Right cardiac atrium (tissue), 5 donors: ENCODE results near the gene MRM2. TPM values are rescaled to one million over a fixed set of nuclear protein-coding genes. Genes with fewer than 3 reads are reported as not detected.

ENCODE experiments used
- ATAC-seq, 2 donors: fragments of 200-7000 bp; cut with Tn5 transposase; one replicate each; pipeline versions ENCODE4 v1.8.0 to v1.9.1; 2020; ENCODE audit warnings: moderate library complexity in 2 of 2, mild to moderate bottlenecking in 1 of 2
- DNase-seq, 3 donors: peaks; one replicate each; pipeline ENCODE4 v3.0.0-alpha.2; 2020
- H3K27ac ChIP-seq: one replicate; pipeline ENCODE4 v1.5.1; 2013; ENCODE audit warnings: mild to moderate bottlenecking, low read length, control low read depth, moderate library complexity
- H3K27me3 ChIP-seq: one replicate; pipeline ENCODE4 v1.6.1; 2013; ENCODE audit not compliant: control insufficient read depth, insufficient read depth
- H3K4me1 ChIP-seq: one replicate; pipeline ENCODE4 v1.6.1; 2013; ENCODE audit warnings: low read length; ENCODE audit not compliant: control insufficient read depth, insufficient read depth
- H3K4me3 ChIP-seq: one replicate; pipeline ENCODE4 v1.5.1; 2013; ENCODE audit warnings: low read length, control low read depth
- H3K9me3 ChIP-seq: one replicate; pipeline ENCODE4 v1.6.1; 2013; ENCODE audit warnings: low read length; ENCODE audit not compliant: control insufficient read depth
- WGBS: extraction: QIAGEN DNeasy Blood & Tissue Kit; methylation state at CpG from one replicate; pipeline ENCODE4 v1.1.7; 2013; 5-methylcytosine and 5-hydroxymethylcytosine counted together
- intact Hi-C, 4 donors: fragments of 100-400 bp; cut with DNase I; formaldehyde crosslinking; loops; one replicate each; pipeline versions ENCODE4 v1.11.0 to v1.14.0; 2022 to 2023
- polyA plus RNA-seq: library from polyadenylated mRNA; stranded (reverse); fragments of 200-250 nt; gene quantifications from one replicate; pipeline ENCODE4 v1.2.3, GENCODE V29; 2013
- total RNA-seq, 4 donors: library from RNA; stranded (reverse); fragmentation: NEBNext Ultra II Directional; extraction: Animal tissue kit (Norgen Biotek cat#: 25700); gene quantifications; one replicate each; pipeline ENCODE4 v1.2.1, GENCODE V29; 2021
- donor health status: healthy with polysubstance abuse.
- donor health status: DM: no; HTN: yes; CAD: no.
- donor health status: DM: no; HTN: no; CAD: no.
- donor health status: DM: no; HTN: yes; CAD: no; lungs with severe emphysema.
- donor health status: DM: yes; HTN: yes; CAD: no.

The MRM2 gene
- total and polyA plus RNA-seq, 5 donors: 19.5 to 24.4 (median 21.4) TPM

GRCh38 chr7:2197436-2198155 lies 44.4 kb downstream of the MRM2 start:
- ATAC-seq: peak; percentile 41 to 43
- peak in 2 of 3 donors; percentile 55 to 56 for DNase-seq
- WGBS: 70% methylated on average over 21 of the region's 21 CpGs
- Histone ChIP-seq H3K27me3 (no peaks in the 10 kb centered on the region), H3K4me3 (no peak overlapping the region), H3K27ac (no peak overlapping the region), H3K9me3 (no peaks in the 10 kb centered on the region), H3K4me1 (peaks cover 7% of the 10 kb centered on the region)
- intact Hi-C loops: loop anchor here in 1 of 4 donors (10.0 kb wide), 1 partner anchor 83 kb away; no protein-coding TSS in a partner anchor

DNA sequence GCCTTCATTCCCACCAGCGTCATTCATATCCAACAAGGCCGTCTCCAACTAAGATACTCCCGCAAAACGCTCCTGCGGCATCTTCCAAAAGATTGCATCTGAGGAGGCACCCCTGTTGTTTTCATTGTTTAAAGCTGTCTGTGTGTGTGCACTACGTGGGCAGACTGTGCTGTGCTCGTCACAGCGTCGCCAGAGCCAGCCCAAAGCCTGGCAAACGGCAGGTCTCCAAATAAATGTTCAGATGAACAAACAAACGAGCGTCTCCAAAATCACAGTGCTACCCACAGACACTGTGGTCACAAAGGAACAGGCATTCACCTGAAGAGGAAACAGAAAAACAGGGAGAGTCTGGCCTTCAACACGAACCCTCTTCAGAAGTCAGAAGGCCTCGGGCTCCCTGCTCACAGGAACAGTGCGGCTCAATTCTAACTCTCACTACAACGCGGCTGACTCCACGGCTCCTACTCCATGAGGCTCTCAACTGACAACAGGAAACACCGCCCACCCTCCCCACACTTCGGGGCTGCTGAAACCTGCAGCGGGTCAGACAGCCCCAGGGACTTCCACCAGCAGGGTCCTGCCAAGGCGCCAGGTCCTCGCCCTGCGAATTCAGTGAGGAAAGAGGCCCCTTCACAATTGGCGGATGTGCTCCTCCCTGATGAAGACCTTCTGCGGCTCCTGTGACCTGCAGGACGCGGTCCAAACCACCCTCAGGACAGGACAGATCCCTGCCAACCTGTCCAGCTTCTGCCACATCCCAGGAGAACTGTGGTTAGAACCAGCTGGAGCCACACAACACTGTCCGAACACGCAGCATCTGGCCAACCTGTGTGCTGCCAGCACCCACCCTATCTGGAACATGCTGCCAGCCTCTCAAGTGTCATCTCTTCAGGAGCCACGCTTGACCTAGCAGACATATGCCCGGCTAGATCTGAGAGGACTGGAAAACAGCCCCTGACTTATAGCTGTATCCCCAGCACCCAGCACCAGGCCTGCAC lies 45.3 kb downstream of the MRM2 start:
- intact Hi-C loops: loop anchor here in 1 of 4 donors (10.0 kb wide), 1 partner anchor 82 kb away; no protein-coding TSS in a partner anchor
- Histone ChIP-seq H3K4me3 (no peak overlapping the region), H3K27me3 (no peaks in the 10 kb centered on the region), H3K4me1 (peaks cover 7% of the 10 kb centered on the region), H3K9me3 (no peaks in the 10 kb centered on the region), H3K27ac (peak overlapping the region; percentile 33)
- DNase-seq (peak in 2 of 3 donors; percentile 49 to 67), ATAC-seq (peak in 1 of 2 donors; percentile 28)
- WGBS: 77% methylated on average over 32 of the region's 32 CpGs

GRCh38 chr7:2195400-2196246 lies 46.4 kb downstream of the MRM2 start:
- 73% methylated on average over 13 of the region's 13 CpGs for whole genome bisulfite sequencing
- ATAC-seq: peak; percentile 38 to 39
- DNase-seq: peak in 1 of 3 donors; percentile 66
- H3K9me3 ChIP-seq: no peaks in the 10 kb centered on the region
- peak overlapping the region; percentile 45 for H3K27ac ChIP-seq
- no peaks in the 10 kb centered on the region for H3K27me3 ChIP-seq
- H3K4me1 ChIP-seq: peaks cover 7% of the 10 kb centered on the region
- intact Hi-C loops: loop anchor here in 1 of 4 donors (10.0 kb wide), 1 partner anchor 81 kb away; no protein-coding TSS in a partner anchor
- no peak overlapping the region for H3K4me3 ChIP-seq

DNA sequence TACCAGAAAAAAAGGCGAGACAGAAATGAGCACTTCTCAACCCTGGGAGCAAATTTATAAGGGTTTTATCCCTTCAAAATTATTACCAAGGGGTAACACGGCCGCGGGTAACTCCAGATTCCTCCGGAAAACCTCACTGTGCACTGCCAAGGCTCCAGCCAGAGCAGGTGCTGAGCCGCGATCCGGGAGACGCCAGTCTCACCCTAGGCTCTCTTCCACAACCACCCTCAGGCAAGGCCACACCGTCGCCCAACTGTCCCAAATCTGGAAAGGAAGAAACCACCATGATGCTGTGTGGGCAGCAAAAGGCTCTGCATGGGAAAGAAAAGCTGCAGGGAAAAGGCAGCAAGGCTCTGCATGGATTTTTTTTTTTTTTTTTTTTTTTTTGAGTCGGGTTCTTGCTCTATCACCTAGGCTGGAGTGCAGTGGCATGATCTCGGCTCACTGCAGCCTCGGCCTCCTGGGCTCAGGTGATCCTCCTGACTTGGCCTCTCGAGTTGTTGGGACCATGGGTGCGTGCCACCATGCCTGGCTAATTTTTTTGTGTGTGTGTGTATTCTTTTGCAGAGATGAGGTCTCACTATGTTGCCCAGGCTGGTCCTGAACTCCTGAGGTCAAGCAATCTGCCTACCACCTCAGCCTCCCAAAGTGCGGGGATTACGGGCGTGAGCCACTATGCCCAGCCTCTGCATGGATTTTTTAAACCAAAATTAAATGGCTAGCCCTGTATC lies 48.3 kb downstream of the MRM2 start:
- H3K4me1 ChIP-seq: peaks cover 7% of the 10 kb centered on the region
- no peaks in the 10 kb centered on the region for H3K27me3 ChIP-seq
- no peak overlapping the region for H3K4me3 ChIP-seq
- no peak overlapping the region for H3K27ac ChIP-seq
- intact Hi-C loops: loop anchor here in 1 of 4 donors (10.0 kb wide), 1 partner anchor 79 kb away; no protein-coding TSS in a partner anchor
- WGBS: 96% methylated on average over 19 of the region's 19 CpGs
- ATAC-seq: no peak
- no peak for DNase-seq
- no peaks in the 10 kb centered on the region for H3K9me3 ChIP-seq

DNA sequence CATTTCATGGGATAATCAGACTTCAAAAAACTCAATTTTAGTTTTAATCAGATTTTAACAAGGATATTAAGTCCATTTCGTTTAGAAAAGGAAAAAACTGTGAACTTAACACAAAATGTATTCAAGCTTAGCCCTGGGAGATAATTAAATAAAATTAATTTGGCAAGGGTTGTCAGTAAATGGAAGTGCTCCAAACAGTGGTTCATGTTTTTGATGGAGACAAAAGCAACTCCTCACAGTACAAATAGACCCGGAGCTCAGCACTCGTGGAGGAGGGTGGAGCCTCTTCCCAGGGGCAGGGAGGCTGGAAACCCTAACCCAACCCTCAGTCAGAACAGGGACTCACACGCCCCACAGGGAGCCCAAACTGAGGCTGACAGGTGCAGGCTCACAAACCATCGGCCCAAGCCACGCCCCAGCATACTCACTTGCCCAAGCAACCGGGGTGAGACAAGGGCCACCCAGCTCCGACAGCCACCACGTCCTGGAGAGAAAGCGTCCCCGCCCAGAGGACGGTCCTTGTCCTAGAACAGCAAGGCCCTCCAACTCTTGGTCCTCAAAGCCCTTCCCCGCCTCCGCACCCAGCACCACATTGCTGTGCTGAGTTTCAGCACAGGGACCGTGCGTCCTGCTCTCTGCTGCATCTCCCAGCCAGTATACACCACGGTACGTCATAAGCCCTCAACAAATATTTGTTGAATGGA lies 49.0 kb downstream of the MRM2 start:
- WGBS: 88% methylated on average over 18 of the region's 18 CpGs
- Histone ChIP-seq H3K4me3 (no peak overlapping the region), H3K27me3 (no peaks in the 10 kb centered on the region), H3K9me3 (no peaks in the 10 kb centered on the region), H3K4me1 (peaks cover 7% of the 10 kb centered on the region), H3K27ac (no peak overlapping the region)
- DNase-seq (peak in 1 of 3 donors; percentile 22), ATAC-seq (no peak)
- intact Hi-C loops: loop anchor here in 1 of 4 donors (10.0 kb wide), 1 partner anchor 78 kb away; no protein-coding TSS in a partner anchor

DNA sequence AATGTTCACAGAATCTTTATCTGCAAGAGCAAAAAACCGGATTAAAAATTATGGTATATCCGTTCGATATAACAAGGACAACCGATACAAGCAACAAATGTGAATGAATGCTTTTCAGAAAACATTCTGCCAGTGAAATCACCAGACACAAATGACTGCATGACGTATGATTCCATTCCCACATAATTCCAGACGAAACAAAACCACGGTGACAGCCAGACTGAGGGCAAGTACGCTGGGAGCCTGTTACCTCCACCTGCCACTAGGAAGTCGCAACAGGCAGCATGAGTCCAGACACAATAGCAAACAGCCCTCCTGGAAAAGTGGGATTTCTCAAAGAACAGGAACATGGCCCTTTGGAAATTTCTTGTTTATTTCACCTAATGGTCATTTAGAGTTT lies 51.0 kb downstream of the MRM2 start:
- intact Hi-C loops: loop anchor here in 1 of 4 donors (10.0 kb wide), 1 partner anchor 76 kb away; no protein-coding TSS in a partner anchor

DNA sequence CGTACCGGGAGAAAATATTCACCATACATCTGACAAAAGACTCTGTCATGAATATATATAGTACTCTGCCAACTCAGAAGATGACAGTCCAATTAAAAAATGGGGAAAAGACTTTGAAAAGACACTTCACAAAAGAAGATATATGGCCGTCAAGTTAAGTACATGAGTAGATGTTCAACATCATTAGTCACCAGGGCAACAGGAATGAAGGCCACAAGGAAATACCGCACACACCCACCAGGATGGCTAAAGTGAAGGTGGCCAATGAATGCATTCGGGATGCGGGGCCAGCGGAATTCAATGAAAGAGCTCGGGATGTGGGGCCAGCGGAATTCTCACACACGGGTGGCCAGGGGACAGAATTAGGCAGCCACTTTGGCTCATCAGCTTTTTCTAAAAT lies 51.5 kb downstream of the MRM2 start:
- DNase-seq (no peak), ATAC-seq (no peak)
- intact Hi-C loops: loop anchor here in 1 of 4 donors (10.0 kb wide), 1 partner anchor 76 kb away; no protein-coding TSS in a partner anchor
- H3K27me3 ChIP-seq: no peaks in the 10 kb centered on the region
- no peaks in the 10 kb centered on the region for H3K9me3 ChIP-seq
- H3K4me3 ChIP-seq: no peak overlapping the region
- H3K4me1 ChIP-seq: no peaks in the 10 kb centered on the region
- WGBS: 88% methylated on average over 10 of the region's 10 CpGs
- H3K27ac ChIP-seq: no peak overlapping the region

More for the DNA sequence above, 51.0 kb downstream of the MRM2 start:
- WGBS: 91% methylated on average over 9 of the region's 9 CpGs
- H3K4me3 ChIP-seq: no peak overlapping the region
- H3K9me3 ChIP-seq: no peaks in the 10 kb centered on the region
- ATAC-seq (no peak), DNase-seq (no peak)
- H3K4me1 ChIP-seq: no peaks in the 10 kb centered on the region
- H3K27me3 ChIP-seq: no peaks in the 10 kb centered on the region
- no peak overlapping the region for H3K27ac ChIP-seq

DNA sequence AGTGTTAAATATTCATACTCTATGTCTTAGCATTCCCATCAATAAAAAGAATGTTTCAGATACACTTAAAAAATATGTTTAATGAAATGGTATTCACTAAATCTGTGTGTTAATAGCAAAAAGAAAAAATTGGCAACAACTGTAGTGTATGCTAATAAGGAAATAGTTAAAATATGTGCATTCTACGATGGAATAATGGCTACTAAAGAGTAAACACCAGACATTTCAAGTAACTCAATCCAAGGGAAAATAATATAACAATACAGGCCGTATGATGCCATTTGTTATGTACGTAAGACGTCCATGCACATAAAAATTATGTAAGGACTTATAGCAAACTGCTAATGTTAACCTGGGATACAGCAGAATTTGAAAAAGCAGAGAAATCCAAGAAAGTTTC lies 55.8 kb downstream of the MRM2 start:
- 82% methylated on average over 4 of the region's 4 CpGs for WGBS
- intact Hi-C loops: no loop called here
- H3K27ac ChIP-seq: no peak overlapping the region
- H3K27me3 ChIP-seq: no peaks in the 10 kb centered on the region
- no peak overlapping the region for H3K4me3 ChIP-seq
- H3K4me1 ChIP-seq: no peaks in the 10 kb centered on the region
- ATAC-seq: no peak
- DNase-seq: no peak
- no peaks in the 10 kb centered on the region for H3K9me3 ChIP-seq

DNA sequence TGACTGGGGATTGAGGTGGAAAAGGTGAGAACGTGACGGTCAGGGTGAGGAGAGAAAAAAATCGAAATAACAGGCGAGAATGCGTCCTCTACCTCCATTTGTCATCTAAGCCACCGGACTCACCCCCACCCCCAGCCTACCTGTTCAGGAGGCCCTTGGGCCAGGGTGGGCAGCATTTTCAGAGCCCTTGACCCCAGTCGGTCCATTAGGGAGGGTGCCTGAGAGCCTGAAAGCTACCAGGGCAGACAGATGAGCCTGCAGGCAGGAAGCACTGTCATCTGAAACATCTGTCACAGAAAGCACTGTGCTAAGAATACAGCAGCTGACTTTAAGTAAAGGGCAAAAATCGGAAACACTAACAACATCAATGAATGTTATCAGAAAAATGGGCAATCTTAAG lies 56.3 kb downstream of the MRM2 start:
- no peak overlapping the region for H3K4me3 ChIP-seq
- no peak for DNase-seq
- no peaks in the 10 kb centered on the region for H3K9me3 ChIP-seq
- WGBS: 88% methylated on average over 8 of the region's 8 CpGs
- ATAC-seq: no peak
- H3K4me1 ChIP-seq: no peaks in the 10 kb centered on the region
- no peak overlapping the region for H3K27ac ChIP-seq
- intact Hi-C loops: no loop called here
- no peaks in the 10 kb centered on the region for H3K27me3 ChIP-seq
